Neuronal stem cell (in vitro differentiated cells): ENCODE data around the gene UGT1A3.

ENCODE experiments used
- DNase-seq: peaks from one replicate; pipeline ENCODE4 v3.0.0-alpha.2; 2013; ENCODE audit warnings: low spot score
- H2AFZ ChIP-seq: one replicate; pipeline ENCODE4 v1.6.1; 2013; ENCODE audit warnings: mild to moderate bottlenecking, low read length, inconsistent platforms
- H2AK5ac ChIP-seq: 2 replicates; pipeline ENCODE4 v1.6.1; 2013; ENCODE audit warnings: low read depth, mild to moderate bottlenecking, inconsistent platforms, low read length, moderate library complexity, mixed read lengths
- H2BK120ac ChIP-seq: 2 replicates; pipeline ENCODE4 v1.6.1; 2013; ENCODE audit warnings: low read depth, mild to moderate bottlenecking, inconsistent platforms, low read length, moderate library complexity, mixed read lengths
- H2BK12ac ChIP-seq: one replicate; pipeline ENCODE4 v1.6.1; 2013; ENCODE audit warnings: low read length, inconsistent platforms
- H2BK15ac ChIP-seq: 2 replicates; pipeline ENCODE4 v1.6.1; 2013; ENCODE audit warnings: mild to moderate bottlenecking, low read length, inconsistent platforms, mixed read lengths
- H2BK5ac ChIP-seq: one replicate; pipeline ENCODE4 v1.6.1; 2013; ENCODE audit warnings: inconsistent platforms, mild to moderate bottlenecking, low read length, moderate library complexity
- H3K14ac ChIP-seq: one replicate; pipeline ENCODE4 v1.6.1; 2013; ENCODE audit warnings: low read length, inconsistent platforms
- H3K18ac ChIP-seq: 2 replicates; pipeline ENCODE4 v1.6.1; 2013; ENCODE audit warnings: low read length, inconsistent platforms
- H3K23ac ChIP-seq: 2 replicates; pipeline ENCODE4 v1.6.1; 2013; ENCODE audit warnings: low read depth, mild to moderate bottlenecking, mixed read lengths, low read length, inconsistent platforms; ENCODE audit not compliant: poor library complexity
- H3K27ac ChIP-seq: replicated peaks from 3 replicates; pipeline ENCODE4 v1.5.1; 2013; ENCODE audit warnings: low read length, inconsistent platforms
- H3K27me3 ChIP-seq, 3 experiments: 2 replicates each; pipeline ENCODE4 v1.6.1; 2013; ENCODE audit warnings: low read length in 3 of 3, mild to moderate bottlenecking in 2 of 3, inconsistent platforms in 1 of 3, low read depth in 1 of 3, mixed read lengths in 1 of 3, moderate library complexity in 1 of 3; ENCODE audit not compliant: control insufficient read depth in 3 of 3, insufficient read depth in 3 of 3
- H3K36me3 ChIP-seq, 2 donors: replicated peaks in 1 of 2; 2 replicates each; pipeline ENCODE4 v1.6.1; 2013; ENCODE audit warnings: low read length in 2 of 2; ENCODE audit not compliant: control insufficient read depth in 2 of 2, insufficient read depth in 2 of 2
- H3K4ac ChIP-seq: 2 replicates; pipeline ENCODE4 v1.6.1; 2013; ENCODE audit warnings: inconsistent platforms, mild to moderate bottlenecking, low read length, moderate library complexity
- H3K4me1 ChIP-seq, 2 donors: 1 replicate in 1 of 2; 2 replicates in 1 of 2; pipeline ENCODE4 v1.6.1; 2013; ENCODE audit warnings: low read length in 2 of 2, low read depth in 1 of 2; ENCODE audit not compliant: control insufficient read depth in 2 of 2, insufficient read depth in 1 of 2
- H3K4me2 ChIP-seq: one replicate; pipeline ENCODE4 v1.6.1; 2013; ENCODE audit warnings: mild to moderate bottlenecking, low read length, inconsistent platforms; ENCODE audit not compliant: insufficient read depth, poor library complexity, severe bottlenecking
- H3K4me3 ChIP-seq, 2 donors: 2 replicates each; pipeline ENCODE4 v1.5.1; 2013; ENCODE audit warnings: low read length in 2 of 2, mild to moderate bottlenecking in 2 of 2, inconsistent platforms in 1 of 2, moderate library complexity in 1 of 2
- H3K79me1 ChIP-seq: one replicate; pipeline ENCODE4 v1.6.1; 2013; ENCODE audit warnings: low read depth, mild to moderate bottlenecking, inconsistent platforms, low read length, moderate library complexity
- H3K9ac ChIP-seq: one replicate; pipeline ENCODE4 v1.6.1; 2013; ENCODE audit warnings: mild to moderate bottlenecking, low read depth, low read length, inconsistent platforms; ENCODE audit not compliant: poor library complexity
- H3K9me3 ChIP-seq, 2 donors: replicated peaks in 1 of 2; 2 replicates each; pipeline versions ENCODE3 to v1.6.1; 2013; ENCODE audit warnings: low read length in 2 of 2, mild to moderate bottlenecking in 2 of 2, inconsistent platforms in 1 of 2, low read depth in 1 of 2, mixed read lengths in 1 of 2, moderate library complexity in 1 of 2; ENCODE audit not compliant: control insufficient read depth in 2 of 2, insufficient read depth in 1 of 2
- H4K8ac ChIP-seq: one replicate; pipeline ENCODE4 v1.6.1; 2013; ENCODE audit warnings: low read depth, mild to moderate bottlenecking, inconsistent platforms, low read length, moderate library complexity
- H4K91ac ChIP-seq: one replicate; pipeline ENCODE4 v1.6.1; 2013; ENCODE audit warnings: low read length, low read depth, mild to moderate bottlenecking, inconsistent platforms; ENCODE audit not compliant: poor library complexity
- WGBS, 2 donors: extraction: QIAGEN DNeasy Blood & Tissue Kit; methylation state at CpG; one replicate each; pipeline ENCODE4 v1.1.7; 2013; ENCODE audit warnings: missing lambda C conversion rate in 2 of 2, mixed read lengths in 1 of 2; ENCODE audit not compliant: insufficient read length in 2 of 2, insufficient replicate concordance in 1 of 2; ENCODE audit errors: extremely low coverage in 2 of 2; 5-methylcytosine and 5-hydroxymethylcytosine counted together

UGT1A3 gene

DNA sequence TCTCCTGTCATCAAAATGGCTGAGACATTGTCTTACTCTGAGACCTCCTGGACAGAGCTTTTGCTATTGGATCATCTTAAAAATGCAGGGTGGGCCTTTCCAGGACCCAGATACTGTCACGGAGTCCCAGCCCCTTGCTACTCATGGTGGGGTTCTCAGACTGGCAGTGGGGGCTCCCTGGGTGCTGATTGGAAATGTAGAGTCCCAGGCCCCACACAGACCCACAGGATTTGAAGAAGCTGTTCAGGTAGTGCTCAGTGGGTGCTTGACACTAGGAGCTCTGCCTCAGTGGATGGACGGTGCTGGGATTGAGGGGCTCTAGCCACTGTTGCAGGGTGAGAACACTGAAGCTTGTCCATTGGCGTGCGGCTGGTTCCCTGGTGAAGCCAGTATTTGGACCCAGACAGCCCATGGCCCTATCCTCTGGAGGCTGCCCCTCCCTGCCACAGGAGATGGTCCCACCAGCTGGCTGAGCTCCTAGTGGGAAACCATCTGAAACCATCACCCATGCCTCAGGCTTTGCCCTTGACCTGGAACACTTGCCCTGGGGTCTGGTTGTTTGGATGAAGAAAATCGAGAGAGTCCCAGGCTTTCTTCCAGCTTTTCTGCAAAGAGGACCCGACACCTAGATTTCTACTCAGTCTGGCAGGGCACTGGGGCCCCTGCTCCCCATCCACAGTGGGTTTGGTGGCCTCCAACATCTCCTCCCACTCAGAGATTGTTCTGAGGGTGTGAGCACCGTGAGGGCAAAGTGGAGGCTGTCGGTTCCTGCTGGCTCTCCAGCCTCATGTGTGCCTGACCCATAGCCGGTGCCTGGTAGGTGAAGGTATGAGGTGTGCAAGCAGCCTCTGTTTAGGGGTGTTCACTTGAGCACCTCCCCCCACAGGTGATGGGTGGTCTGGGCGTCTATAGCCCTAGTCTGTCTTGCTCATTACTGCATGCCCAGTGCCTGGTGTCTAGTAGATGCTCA lies 79.4 kb downstream of the UGT1A3 start:
- H4K8ac ChIP-seq, result no peak overlapping the region
- H4K91ac ChIP-seq, result no peak overlapping the region
- no peak overlapping the region for H3K14ac ChIP-seq
- H3K4ac ChIP-seq, result no peak overlapping the region
- H3K18ac ChIP-seq, result peak overlapping the region; percentile 53
- DNase-seq, result no peak
- H2BK5ac ChIP-seq, result no peak overlapping the region
- no peak overlapping the region for H3K23ac ChIP-seq
- H2BK15ac ChIP-seq, result no peak overlapping the region
- H2BK12ac ChIP-seq, result no peak overlapping the region
- no peak overlapping the region for H3K27ac ChIP-seq
- peaks cover 0 to 2% of the 10 kb centered on the region in 2 donors for H3K9me3 ChIP-seq
- no peak overlapping the region for H2AFZ ChIP-seq
- no peak overlapping the region for H3K4me2 ChIP-seq
- no peaks in the 10 kb centered on the region for H3K4me1 ChIP-seq
- no peaks in the 10 kb centered on the region for H3K36me3 ChIP-seq
- peak overlapping the region; percentile 15 for H3K9ac ChIP-seq
- H3K4me3 ChIP-seq, result peak overlapping the region in 1 of 2 donors; percentile 53
- H2BK120ac ChIP-seq, result no peak overlapping the region
- WGBS, 2 donors, result no CpG with 5 or more reads among the region's 10 CpGs
- H2AK5ac ChIP-seq, result peak overlapping the region; percentile 86
- H3K27me3 ChIP-seq, result peaks cover 0 to 15% (median 0%) of the 10 kb centered on the region in 3 experiments
- H3K79me1 ChIP-seq, result no peaks in the 10 kb centered on the region

- no peak overlapping the region for H3K27ac ChIP-seq
- H2BK120ac ChIP-seq, result no peak overlapping the region
- H2AFZ ChIP-seq, result no peak overlapping the region
- no peak overlapping the region for H2BK5ac ChIP-seq
- no CpG with 5 or more reads among the region's 6 CpGs for WGBS, 2 donors
- no peak overlapping the region for H2AK5ac ChIP-seq
- no peaks in the 10 kb centered on the region for H3K4me1 ChIP-seq
- H3K27me3 ChIP-seq, result peaks cover 0 to 6% (median 0%) of the 10 kb centered on the region in 3 experiments
- no peak overlapping the region for H3K23ac ChIP-seq
- no peaks in the 10 kb centered on the region for H3K9me3 ChIP-seq
- no peak overlapping the region for H3K4ac ChIP-seq
- no peak overlapping the region for H4K91ac ChIP-seq
- H2BK12ac ChIP-seq, result no peak overlapping the region
- H2BK15ac ChIP-seq, result no peak overlapping the region
- no peak overlapping the region for H3K14ac ChIP-seq
- no peak overlapping the region for H3K4me3 ChIP-seq
- H3K18ac ChIP-seq, result no peak overlapping the region
- H3K36me3 ChIP-seq, result no peaks in the 10 kb centered on the region
- no peak for DNase-seq
- no peak overlapping the region for H4K8ac ChIP-seq
- no peak overlapping the region for H3K9ac ChIP-seq
- no peak overlapping the region for H3K4me2 ChIP-seq
- no peaks in the 10 kb centered on the region for H3K79me1 ChIP-seq
Observed at GRCh38 chr2:233810385-233810784, 81.5 kb downstream of the UGT1A3 start.

GRCh38 chr2:233811087-233811486 lies 82.2 kb downstream of the UGT1A3 start:
- Histone ChIP-seq H4K8ac (no peak overlapping the region), H3K14ac (no peak overlapping the region), H2BK120ac (no peak overlapping the region), H3K27me3 (peaks cover 0 to 6% (median 0%) of the 10 kb centered on the region in 3 experiments), H3K79me1 (no peaks in the 10 kb centered on the region), H3K27ac (no peak overlapping the region), H2BK15ac (no peak overlapping the region), H3K4me2 (no peak overlapping the region), H3K9ac (no peak overlapping the region), H3K18ac (no peak overlapping the region), H3K4me1 (no peaks in the 10 kb centered on the region), H3K23ac (no peak overlapping the region), H2AK5ac (peak overlapping the region; percentile 63), H3K4me3 (no peak overlapping the region), H3K9me3 (no peaks in the 10 kb centered on the region), H2BK5ac (no peak overlapping the region), H3K36me3 (no peaks in the 10 kb centered on the region), H2AFZ (no peak overlapping the region), H3K4ac (no peak overlapping the region), H4K91ac (no peak overlapping the region), H2BK12ac (no peak overlapping the region)
- DNase-seq, result no peak
- WGBS, 2 donors, result no CpG with 5 or more reads among the region's 4 CpGs

GRCh38 chr2:233811732-233812131 lies 82.9 kb downstream of the UGT1A3 start:
- Histone ChIP-seq H3K9me3 (no peaks in the 10 kb centered on the region), H3K27me3 (peaks cover 0 to 6% (median 0%) of the 10 kb centered on the region in 3 experiments), H3K4me1 (no peaks in the 10 kb centered on the region), H2AFZ (no peak overlapping the region), H3K4me2 (no peak overlapping the region), H3K27ac (no peak overlapping the region), H2BK120ac (no peak overlapping the region), H2AK5ac (peak overlapping the region; percentile 63), H3K18ac (no peak overlapping the region), H4K8ac (no peak overlapping the region), H2BK5ac (no peak overlapping the region), H3K36me3 (no peaks in the 10 kb centered on the region), H2BK12ac (no peak overlapping the region), H3K14ac (no peak overlapping the region), H3K4ac (no peak overlapping the region), H3K79me1 (no peaks in the 10 kb centered on the region), H4K91ac (no peak overlapping the region), H3K4me3 (no peak overlapping the region), H2BK15ac (no peak overlapping the region), H3K9ac (no peak overlapping the region), H3K23ac (no peak overlapping the region)
- WGBS, 2 donors, result no CpG with 5 or more reads among the region's 8 CpGs
- no peak for DNase-seq
